ENCODE data around the gene UAP1L1. TPM values are rescaled to one million over a fixed set of nuclear protein-coding genes. Genes with fewer than 3 reads are reported as not detected.

The UAP1L1 gene
- total and polyA plus RNA-seq, 2 experiments from 2014 or later: 2.5 to 8.1 TPM

GRCh38 chr9:137112564-137113384 lies 35.5 kb downstream of the UAP1L1 start:
- Histone ChIP-seq H3K36me3 (ENCODE audit: insufficient read depth) (no peaks in the 10 kb centered on the region), H3K27me3 (ENCODE audit: insufficient read depth) (peaks cover 44% of the 10 kb centered on the region), H3F3A (replicated peaks; ENCODE audit: low read depth) (no peaks in the 10 kb centered on the region), H3K4me3 (no peak overlapping the region), H3K27ac (ENCODE audit: low read depth) (no peak overlapping the region), H4K20me1 (replicated peaks; ENCODE audit: insufficient read depth) (no peaks in the 10 kb centered on the region), H3K4me1 (ENCODE audit: insufficient read depth) (no peaks in the 10 kb centered on the region; the same call in 1 of the 2 replicates), H3K4me2 (no peak overlapping the region), H3K9me2 (ENCODE audit: insufficient read depth) (no peaks in the 10 kb centered on the region), H2AFZ (no peak overlapping the region), H3K79me2 (replicated peaks; ENCODE audit: insufficient read depth) (no peaks in the 10 kb centered on the region)
- Mint-ChIP-seq H3K27ac (no peak overlapping the region), H3K36me3 (ENCODE audit: low read depth) (0 out of 3 replicates have a peak, but pooled peaks cover 3% of the 10 kb centered on the region), H3K4me3 (no peak overlapping the region), H3K27me3 (ENCODE audit: insufficient read depth, low read depth, poor library complexity) (peaks cover 23% of the 10 kb centered on the region), H3K9me3 (peaks cover 2% of the 10 kb centered on the region; the same call in 1 of the 3 replicates), H3K4me1 (no peaks in the 10 kb centered on the region)
- TF ChIP-seq STAT1 (IDR thresholded peaks at IDR 0.05; ENCODE audit: unreplicated experiment) (no peak), ZNF331 (CRISPR knock-in tag; IDR thresholded peaks at IDR 0.05; ENCODE audit: low read depth) (no peak), CREB1 (CRISPR knock-in tag; IDR thresholded peaks at IDR 0.05; ENCODE audit: low read depth) (no peak), NANOG (IDR thresholded peaks at IDR 0.05; ENCODE audit: borderline replicate concordance) (no peak), ZNF114 (CRISPR knock-in tag; IDR thresholded peaks at IDR 0.05) (no peak), EZH2phosphoT487 (IDR thresholded peaks at IDR 0.05; ENCODE audit: unreplicated experiment) (no peak), EZH2 (IDR thresholded peaks at IDR 0.05; ENCODE audit: low read depth, unreplicated experiment) (no peak), JUNB (IDR thresholded peaks at IDR 0.05; ENCODE audit: unreplicated experiment) (no peak), ZNF462 (CRISPR knock-in tag; IDR thresholded peaks at IDR 0.05) (no peak), ETS1 (IDR thresholded peaks at IDR 0.05) (no peak), CTCF (conservative IDR thresholded peaks at IDR 0.05; ENCODE audit: low read depth in 2 of 2) (no peak), REST (IDR thresholded peaks at IDR 0.05; ENCODE audit: unreplicated experiment) (no peak), POLR2AphosphoS5 (IDR thresholded peaks at IDR 0.05; ENCODE audit: low read depth) (no peak)
- no peak for DNase-seq (ENCODE audit: low spot score)
- ATAC-seq: no peak

Data from GM23338 (cell line).